Right atrium auricular region (tissue), 2 donors: ENCODE results near the gene NUDT21. TPM values are rescaled to one million over a fixed set of nuclear protein-coding genes. Genes with fewer than 3 reads are reported as not detected.

Experiments
- DNase-seq: peaks from one replicate; pipeline ENCODE4 v3.0.0-alpha.2; 2019; ENCODE audit warnings: low spot score
- H3K27ac ChIP-seq, 2 donors: fragments of 200-600 bp; sonication (generic); 1 replicate in 1 of 2; 2 replicates in 1 of 2; pipeline ENCODE4 v1.5.1; 2016 to 2019
- H3K27me3 ChIP-seq, 2 donors: fragments of 200-600 bp; sonication (generic); one replicate each; pipeline versions ENCODE4 v1.5.1 to v1.6.0; 2017 to 2019
- H3K36me3 ChIP-seq: fragments of 200-600 bp; sonication (generic); one replicate; pipeline ENCODE4 v1.5.1; 2016
- H3K4me1 ChIP-seq, 2 donors: fragments of 200-600 bp; sonication (generic); one replicate each; pipeline versions ENCODE4 v1.5.1 to v1.6.0; 2017 to 2019
- H3K4me3 ChIP-seq, 2 donors: fragments of 200-600 bp; sonication (generic); 1 replicate in 1 of 2; 2 replicates in 1 of 2; pipeline ENCODE4 v1.5.1; 2017 to 2019; ENCODE audit warnings: mild to moderate bottlenecking in 1 of 2, moderate library complexity in 1 of 2
- H3K9me3 ChIP-seq, 2 donors: fragments of 200-600 bp; sonication (generic); one replicate each; pipeline ENCODE4 v1.5.1; 2019
- total RNA-seq, 2 donors: library from RNA; depleted of rRNA; stranded (reverse); fragments of >200 nt; gene quantifications; one replicate each; pipeline ENCODE4 v1.1.0, GENCODE V29; 2016
- TF ChIP-seq, protein P1 (sequence below), 2 donors: fragments of 200-600 bp; sonication (generic); IDR thresholded peaks; one replicate each; pipeline ENCODE4 v1.5.1; 2019; ENCODE audit warnings: antibody characterized with exemption in 2 of 2

NUDT21 gene
- total RNA-seq, 2 donors from 2014 or later = 37.0 to 43.7 TPM

DNA sequence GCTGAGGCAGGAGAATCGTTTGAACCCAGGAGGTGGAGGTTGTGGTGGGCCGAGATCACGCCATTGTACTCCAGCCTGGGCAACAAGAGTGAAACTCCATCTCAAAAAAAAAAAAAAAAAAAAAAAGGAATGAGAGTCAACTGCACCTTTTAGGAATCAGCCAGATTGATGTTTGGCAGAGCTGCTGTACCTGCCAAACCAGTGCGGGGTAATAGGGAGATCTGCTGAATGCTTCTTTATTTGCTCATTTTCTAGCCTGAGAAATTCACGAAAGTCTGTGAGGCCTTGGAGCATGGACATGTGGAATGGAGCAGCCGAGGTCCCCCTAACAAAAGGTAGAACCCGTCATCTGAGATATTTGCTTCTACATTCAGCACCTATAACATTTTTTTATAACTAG is 18.6 kb upstream of the NUDT21 start:
- peaks cover 93% of the 10 kb centered on the region for H3K36me3 ChIP-seq
- no peak for DNase-seq
- TF ChIP-seq, protein P1, sequence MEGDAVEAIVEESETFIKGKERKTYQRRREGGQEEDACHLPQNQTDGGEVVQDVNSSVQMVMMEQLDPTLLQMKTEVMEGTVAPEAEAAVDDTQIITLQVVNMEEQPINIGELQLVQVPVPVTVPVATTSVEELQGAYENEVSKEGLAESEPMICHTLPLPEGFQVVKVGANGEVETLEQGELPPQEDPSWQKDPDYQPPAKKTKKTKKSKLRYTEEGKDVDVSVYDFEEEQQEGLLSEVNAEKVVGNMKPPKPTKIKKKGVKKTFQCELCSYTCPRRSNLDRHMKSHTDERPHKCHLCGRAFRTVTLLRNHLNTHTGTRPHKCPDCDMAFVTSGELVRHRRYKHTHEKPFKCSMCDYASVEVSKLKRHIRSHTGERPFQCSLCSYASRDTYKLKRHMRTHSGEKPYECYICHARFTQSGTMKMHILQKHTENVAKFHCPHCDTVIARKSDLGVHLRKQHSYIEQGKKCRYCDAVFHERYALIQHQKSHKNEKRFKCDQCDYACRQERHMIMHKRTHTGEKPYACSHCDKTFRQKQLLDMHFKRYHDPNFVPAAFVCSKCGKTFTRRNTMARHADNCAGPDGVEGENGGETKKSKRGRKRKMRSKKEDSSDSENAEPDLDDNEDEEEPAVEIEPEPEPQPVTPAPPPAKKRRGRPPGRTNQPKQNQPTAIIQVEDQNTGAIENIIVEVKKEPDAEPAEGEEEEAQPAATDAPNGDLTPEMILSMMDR (IDR thresholded peaks at IDR 0.05) = no peak
- no peaks in the 10 kb centered on the region for H3K4me1 ChIP-seq
- no peak overlapping the region for H3K4me3 ChIP-seq
- H3K27me3 ChIP-seq = no peaks in the 10 kb centered on the region
- H3K27ac ChIP-seq = no peak overlapping the region
- H3K9me3 ChIP-seq = no peaks in the 10 kb centered on the region

DNA sequence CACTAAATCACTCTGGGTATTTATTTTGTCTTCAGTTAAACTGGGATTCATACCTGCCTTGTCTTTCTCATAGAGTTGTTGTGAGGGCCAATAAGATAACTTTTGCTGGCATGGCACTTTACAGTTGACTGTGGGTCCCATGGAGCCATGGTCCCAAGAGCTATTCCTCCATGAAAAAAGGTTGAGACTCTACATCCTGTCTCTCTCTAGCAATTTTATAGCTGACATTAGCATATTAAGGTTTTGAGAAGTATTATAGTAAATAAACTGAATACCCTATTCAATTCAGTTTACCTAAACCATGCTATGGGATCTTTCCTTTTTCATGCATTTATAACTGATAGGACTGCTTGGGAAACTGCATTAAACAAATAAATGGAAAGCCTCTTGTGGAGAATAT is 17.7 kb upstream of the NUDT21 start:
- DNase-seq = no peak
- Histone ChIP-seq H3K36me3 (peaks cover 94% of the 10 kb centered on the region), H3K9me3 (no peaks in the 10 kb centered on the region), H3K4me1 (no peaks in the 10 kb centered on the region), H3K27ac (no peak overlapping the region), H3K4me3 (no peak overlapping the region), H3K27me3 (no peaks in the 10 kb centered on the region)
- TF ChIP-seq, protein P1 (IDR thresholded peaks at IDR 0.05) = no peak

DNA sequence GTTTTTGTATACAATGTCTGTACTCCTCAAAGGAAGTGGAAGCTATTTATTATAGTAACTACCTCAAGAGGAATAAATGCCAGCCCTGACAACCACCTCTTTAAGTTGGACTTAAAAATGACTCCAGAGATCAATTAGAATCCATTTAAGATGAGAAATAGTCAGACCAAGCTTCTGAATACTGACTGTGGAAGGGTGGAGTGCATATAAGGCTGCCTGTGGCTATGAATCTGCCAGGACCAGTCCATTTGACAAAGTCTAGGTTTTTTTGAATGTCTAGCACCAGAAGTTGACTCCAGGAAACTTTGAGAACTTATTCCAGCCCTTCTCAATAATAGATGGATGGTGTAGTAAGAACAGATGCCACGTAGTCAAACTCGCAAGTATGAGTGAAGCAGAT is 15.2 kb upstream of the NUDT21 start:
- H3K27ac ChIP-seq = no peak overlapping the region
- H3K4me1 ChIP-seq = no peaks in the 10 kb centered on the region
- H3K27me3 ChIP-seq = no peaks in the 10 kb centered on the region
- H3K4me3 ChIP-seq = no peak overlapping the region
- TF ChIP-seq, protein P1 (IDR thresholded peaks at IDR 0.05) = no peak
- no peaks in the 10 kb centered on the region for H3K9me3 ChIP-seq
- peaks cover 83% of the 10 kb centered on the region for H3K36me3 ChIP-seq
- DNase-seq = no peak

DNA sequence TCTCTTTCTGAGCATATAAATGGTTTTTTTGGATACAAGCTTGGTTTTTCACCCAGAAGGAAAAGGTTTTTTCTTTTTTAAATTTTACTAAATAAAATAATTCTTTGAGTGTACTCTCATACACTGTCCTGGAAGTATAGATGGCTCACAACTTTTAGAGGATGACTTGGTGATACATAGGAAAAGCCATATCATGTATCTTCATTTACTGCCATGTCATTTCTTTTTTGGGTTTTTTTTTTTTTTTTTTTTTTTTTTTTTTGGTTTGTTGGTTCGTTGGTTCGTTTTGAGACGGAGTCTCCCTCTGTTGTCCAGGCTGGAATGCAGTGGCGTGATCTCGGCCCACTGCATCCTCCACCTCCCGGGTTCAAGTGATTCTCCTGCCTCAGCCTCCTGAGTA is 12.0 kb upstream of the NUDT21 start:
- Histone ChIP-seq H3K27me3 (no peaks in the 10 kb centered on the region), H3K36me3 (peaks cover 84% of the 10 kb centered on the region), H3K4me1 (no peaks in the 10 kb centered on the region), H3K4me3 (no peak overlapping the region), H3K27ac (no peak overlapping the region), H3K9me3 (no peaks in the 10 kb centered on the region)
- TF ChIP-seq, protein P1 (IDR thresholded peaks at IDR 0.05) = no peak
- DNase-seq = no peak

DNA sequence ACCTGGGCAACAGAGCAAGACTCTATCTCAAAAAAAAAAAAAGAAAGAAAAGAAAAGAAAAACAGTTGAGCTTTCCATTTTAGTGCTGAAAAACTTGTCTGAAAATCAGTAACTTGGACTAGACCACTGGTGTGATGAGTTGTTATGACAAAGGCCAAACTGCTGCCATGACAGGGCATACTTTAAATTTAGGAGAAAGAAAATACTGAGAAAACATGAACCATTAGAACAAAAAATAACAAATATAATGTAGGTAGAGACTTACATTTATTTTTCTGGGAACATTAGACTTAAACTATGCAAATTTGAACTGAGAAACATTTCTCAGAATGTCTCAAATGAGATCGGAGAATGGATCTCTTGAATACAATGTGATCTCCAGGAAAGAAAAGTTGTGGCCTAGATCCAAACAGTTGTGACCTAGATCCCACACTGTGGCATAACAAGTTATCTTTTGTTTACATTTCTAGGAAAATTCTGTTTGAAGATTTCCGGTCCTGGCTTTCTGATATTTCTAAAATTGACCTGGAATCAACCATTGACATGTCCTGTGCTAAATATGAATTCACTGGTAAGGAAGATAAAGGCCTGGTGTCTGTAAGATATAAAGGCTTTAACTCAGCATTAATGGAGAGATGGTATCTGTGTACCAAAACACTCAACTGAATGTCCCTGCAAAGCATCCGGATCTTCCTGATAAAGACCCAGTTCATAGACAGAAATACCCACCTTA is 11.1 kb upstream of the NUDT21 start:
- TF ChIP-seq, protein P1 (IDR thresholded peaks at IDR 0.05) = no peak
- Histone ChIP-seq H3K27ac (no peak overlapping the region), H3K4me3 (no peak overlapping the region), H3K27me3 (no peaks in the 10 kb centered on the region), H3K9me3 (no peaks in the 10 kb centered on the region), H3K4me1 (no peaks in the 10 kb centered on the region), H3K36me3 (peaks cover 79% of the 10 kb centered on the region)
- no peak for DNase-seq

DNA sequence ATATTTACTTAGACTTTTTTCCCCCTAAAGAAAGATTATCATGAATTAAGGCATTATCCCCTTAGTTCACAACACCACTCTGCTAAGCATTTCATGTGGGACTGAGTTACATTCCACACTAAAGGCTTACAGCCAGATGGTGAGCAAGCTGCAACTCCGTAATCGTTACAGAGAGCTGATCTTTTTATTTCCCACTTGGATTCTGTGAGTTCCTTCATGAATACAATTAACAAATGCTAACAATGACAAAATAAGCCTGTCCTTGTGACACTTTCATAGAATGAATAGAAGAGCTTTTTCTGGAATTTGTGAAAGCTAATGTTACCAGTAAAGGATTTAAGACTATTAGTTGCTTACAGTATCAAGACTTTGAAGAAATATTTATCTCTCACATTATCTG is 9.0 kb upstream of the NUDT21 start:
- Histone ChIP-seq H3K27ac (no peak overlapping the region), H3K4me1 (no peaks in the 10 kb centered on the region), H3K36me3 (peaks cover 81% of the 10 kb centered on the region), H3K27me3 (no peaks in the 10 kb centered on the region), H3K4me3 (no peak overlapping the region), H3K9me3 (no peaks in the 10 kb centered on the region)
- TF ChIP-seq, protein P1 (IDR thresholded peaks at IDR 0.05) = no peak
- no peak for DNase-seq
